ENCODE data around the gene EIF2S1.
"Not testable (repeated sequence)": the region's sequence is repeated elsewhere in the genome, so short reads cannot be mapped to it uniquely, and the experiment has no call there.

EIF2S1 gene

GRCh38 chr14:67372833-67373232 is 12.7 kb downstream of the EIF2S1 start:
- no peak for DNase-seq

GRCh38 chr14:67373347-67373746 is 13.2 kb downstream of the EIF2S1 start:
- DNase-seq, result no peak

GRCh38 chr14:67377916-67378315 is 17.8 kb downstream of the EIF2S1 start:
- no peak for DNase-seq

GRCh38 chr14:67385120-67385519 is 25.0 kb downstream of the EIF2S1 start:
- no peak for DNase-seq

- no peak for DNase-seq
Observed at GRCh38 chr14:67385618-67386017, 25.5 kb downstream of the EIF2S1 start.

GRCh38 chr14:67387195-67387594 is 27.1 kb downstream of the EIF2S1 start:
- DNase-seq, result no peak

GRCh38 chr14:67389275-67389674 is 29.1 kb downstream of the EIF2S1 start:
- no peak for DNase-seq

GRCh38 chr14:67389811-67390534 is 29.8 kb downstream of the EIF2S1 start:
- DNase-seq, result no peak

- DNase-seq, result no peak
Observed at GRCh38 chr14:67391268-67391667, 31.1 kb downstream of the EIF2S1 start.

- no peak for DNase-seq
Observed at GRCh38 chr14:67392123-67392522, 32.0 kb downstream of the EIF2S1 start.

- no peak for DNase-seq
Observed at GRCh38 chr14:67392800-67393199, 32.7 kb downstream of the EIF2S1 start.

GRCh38 chr14:67393689-67394088 is 33.6 kb downstream of the EIF2S1 start:
- no peak for DNase-seq

- no peak for DNase-seq
Observed at GRCh38 chr14:67395086-67395875, 35.2 kb downstream of the EIF2S1 start.

- no peak for DNase-seq
Observed at GRCh38 chr14:67395876-67396189, 35.7 kb downstream of the EIF2S1 start.

- no peak for DNase-seq
Observed at GRCh38 chr14:67396381-67396970, 36.3 kb downstream of the EIF2S1 start.

- no peak for DNase-seq
Observed at GRCh38 chr14:67397536-67397935, 37.4 kb downstream of the EIF2S1 start.

- DNase-seq, result no peak
Observed at GRCh38 chr14:67400434-67400833, 40.3 kb downstream of the EIF2S1 start.

- no peak for DNase-seq
Observed at GRCh38 chr14:67405771-67406170, 45.6 kb downstream of the EIF2S1 start.

GRCh38 chr14:67408122-67408801 is 48.1 kb downstream of the EIF2S1 start:
- DNase-seq, result not testable (repeated sequence)

GRCh38 chr14:67409461-67409860 is 49.3 kb downstream of the EIF2S1 start:
- DNase-seq, result no peak

- DNase-seq, result no peak
Observed at GRCh38 chr14:67410313-67410712, 50.2 kb downstream of the EIF2S1 start.

GRCh38 chr14:67411370-67411769 is 51.2 kb downstream of the EIF2S1 start:
- no peak for DNase-seq

GRCh38 chr14:67411820-67412421 is 51.8 kb downstream of the EIF2S1 start, which contains the start of gene PLEK2:
Gene PLEK2, minus strand, starts transcription at chr14:67412165. Its CDS starts 106 bp downstream, at chr14:67412059.
- DNase-seq, result no peak
